T-helper 17 cell (primary cell): ENCODE results near the gene ZNF879. TPM values are rescaled to one million over a fixed set of nuclear protein-coding genes. Genes with fewer than 3 reads are reported as not detected.

Experiments
- ATAC-seq: fragments of 150-1000 bp; cut with Tn5 transposase; 2 replicates; pipeline ENCODE4 v1.10.0; 2021; ENCODE audit warnings: mild to moderate bottlenecking, moderate library complexity
- DNase-seq, 3 donors: peaks; one replicate each; pipeline versions ENCODE4 v3.0.0 to v3.0.0-alpha.2; 2020 to 2021
- H3K9me3 ChIP-seq: one replicate; pipeline ENCODE4 v1.7.0; 2013; ENCODE audit warnings: low read length, mild to moderate bottlenecking; ENCODE audit not compliant: control insufficient read depth, poor library complexity, severe bottlenecking
- H3K27ac Mint-ChIP-seq: one replicate; pipeline ENCODE4 v1.8.0; 2022; ENCODE audit warnings: mild to moderate bottlenecking, moderate library complexity, mixed read lengths
- H3K27me3 Mint-ChIP-seq: one replicate; pipeline ENCODE4 v1.8.0; 2022; ENCODE audit warnings: mixed read lengths
- H3K36me3 Mint-ChIP-seq: one replicate; pipeline ENCODE4 v1.8.0; 2022; ENCODE audit warnings: low read depth, mixed read lengths
- H3K4me1 Mint-ChIP-seq: one replicate; pipeline ENCODE4 v1.8.0; 2022; ENCODE audit warnings: mild to moderate bottlenecking, mixed read lengths
- H3K4me3 Mint-ChIP-seq: one replicate; pipeline ENCODE4 v1.8.0; 2022; ENCODE audit warnings: mild to moderate bottlenecking, moderate library complexity, mixed read lengths
- total RNA-seq, 4 donors: library from RNA in 2 of 4; stranded (reverse) in 2 of 4; gene quantifications; one replicate each; pipeline ENCODE4 v1.2.3 and lab custom pipeline; 2022 to 2026

Gene ZNF879
- total RNA-seq (1 to 10 TPM; 4.8 to 4.9 TPM), total RNA-seq (lab: John Stamatoyannopoulos, UW) (8.4 to 22.1 reads per million in 2 donors)

DNA sequence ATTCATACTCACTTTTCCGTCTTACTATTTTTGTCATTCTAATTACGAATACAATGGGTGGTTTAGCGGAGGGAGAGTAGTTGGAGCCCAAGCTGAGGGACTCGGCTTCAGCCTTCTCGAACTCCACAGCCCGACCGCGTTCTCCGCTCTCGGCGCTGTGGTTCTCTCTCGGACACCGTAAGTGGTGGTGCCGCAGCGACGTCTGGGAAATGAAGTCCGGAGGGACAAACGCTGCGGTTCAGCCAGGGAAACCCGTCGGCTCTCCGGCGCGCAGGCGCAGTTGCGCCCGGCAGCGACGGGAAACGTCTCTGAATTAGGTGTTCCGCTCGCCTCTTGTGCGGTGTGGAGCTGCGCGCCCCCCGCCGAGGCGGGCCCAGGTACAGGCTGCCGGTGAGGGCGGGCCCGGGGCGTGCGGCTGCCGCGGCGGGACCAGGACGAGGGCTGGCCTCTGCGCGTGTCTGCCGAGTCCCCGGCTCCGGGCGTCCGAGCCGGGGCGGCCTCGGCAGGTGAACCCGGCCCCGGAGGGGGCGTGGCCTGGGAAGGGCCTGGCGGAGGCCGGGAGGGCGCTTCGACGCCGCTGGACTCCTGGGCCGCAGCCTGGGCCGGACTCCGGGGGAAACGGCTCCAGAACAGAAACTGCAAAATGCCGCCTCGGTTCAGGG is at the start of gene ZNF879:
Gene ZNF879, plus strand, starts transcription at position 277 of the 662 bp plus-strand sequence. CDS start 1,201 bp downstream, outside the sequence.
- H3K27me3 Mint-ChIP-seq, result peaks cover 4% of the 10 kb centered on the region
- H3K4me1 Mint-ChIP-seq, result peaks cover 5% of the 10 kb centered on the region
- peak within 1 kb of the TSS; percentile 89 for H3K4me3 Mint-ChIP-seq
- peaks cover 3% of the 10 kb centered on the region for H3K36me3 Mint-ChIP-seq
- peak; percentile 83 to 91 (median 87) for DNase-seq
- H3K27ac Mint-ChIP-seq, result peak within 1 kb of the TSS; percentile 71
- ATAC-seq, result peak; percentile 94
- peaks cover 6% of the 10 kb centered on the region for H3K9me3 ChIP-seq

DNA sequence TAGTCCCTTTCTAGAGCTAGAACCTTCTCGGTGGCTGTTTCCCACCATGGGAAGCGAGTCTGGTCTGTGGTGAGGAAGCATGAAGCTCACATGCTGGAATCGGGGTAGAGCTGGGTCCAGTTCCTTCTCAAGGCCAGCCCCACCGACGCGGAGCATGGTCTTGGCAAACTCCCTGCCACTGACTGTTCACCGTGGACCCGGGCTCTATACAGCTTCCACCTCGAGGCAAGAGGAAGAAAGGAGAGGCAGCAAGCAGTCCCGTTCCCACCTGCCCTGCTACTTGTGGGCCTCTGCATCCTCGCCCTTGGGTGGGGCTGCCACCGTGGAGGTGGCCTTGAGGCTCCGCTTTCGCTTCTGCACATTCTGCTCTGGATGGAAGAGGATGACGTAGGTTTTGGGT is 42.2 kb upstream of the ZNF879 start:
- Mint-ChIP-seq H3K27ac (no peak overlapping the region), H3K4me1 (no peaks in the 10 kb centered on the region), H3K27me3 (no peaks in the 10 kb centered on the region), H3K4me3 (no peak overlapping the region), H3K36me3 (no peaks in the 10 kb centered on the region)
- H3K9me3 ChIP-seq, result no peaks in the 10 kb centered on the region
- ATAC-seq (no peak), DNase-seq (no peak)

DNA sequence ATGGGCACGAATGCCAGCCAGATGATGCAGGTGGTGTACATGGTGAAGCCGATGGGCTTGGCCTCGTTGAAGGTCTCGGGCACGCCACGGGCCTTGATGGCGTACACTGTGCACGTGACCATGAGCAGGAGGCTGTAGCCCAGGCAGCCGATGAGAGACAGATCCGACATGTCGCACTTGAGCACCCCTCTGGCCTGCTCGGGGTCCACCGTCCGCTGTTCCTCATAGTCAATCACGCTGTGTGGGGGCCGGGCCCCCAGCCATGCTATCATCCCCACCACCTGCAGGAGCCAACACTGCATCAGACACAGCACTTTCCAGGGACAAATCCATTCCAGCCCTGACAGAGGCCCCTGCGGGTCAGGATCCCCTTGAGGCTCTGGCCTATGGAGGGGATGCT is 40.7 kb upstream of the ZNF879 start:
- Mint-ChIP-seq H3K27me3 (no peaks in the 10 kb centered on the region), H3K4me1 (no peaks in the 10 kb centered on the region), H3K36me3 (no peaks in the 10 kb centered on the region), H3K4me3 (no peak overlapping the region), H3K27ac (no peak overlapping the region)
- no peak for DNase-seq
- no peaks in the 10 kb centered on the region for H3K9me3 ChIP-seq
- no peak for ATAC-seq

DNA sequence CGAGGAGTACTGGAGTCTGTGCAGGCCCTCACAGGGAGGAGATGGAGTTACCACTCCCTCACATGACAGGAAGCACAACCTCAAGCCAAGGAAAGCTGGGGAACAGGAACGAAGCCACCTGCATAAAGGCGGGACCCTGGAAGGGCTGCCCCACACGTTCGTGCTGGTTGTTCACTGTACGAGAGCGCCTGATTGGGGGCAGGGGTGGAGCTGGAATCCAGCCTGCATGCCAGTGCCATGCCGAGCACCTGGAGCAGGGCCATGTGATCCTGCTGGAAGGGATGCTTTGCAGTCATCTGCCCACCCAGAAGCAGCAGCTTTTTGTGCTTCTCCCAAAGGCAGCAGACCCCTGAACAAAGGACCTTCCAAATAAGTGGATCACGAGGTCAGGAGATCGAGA is 39.9 kb upstream of the ZNF879 start:
- DNase-seq (no peak), ATAC-seq (no peak)
- no peaks in the 10 kb centered on the region for H3K36me3 Mint-ChIP-seq
- H3K27ac Mint-ChIP-seq, result no peak overlapping the region
- H3K9me3 ChIP-seq, result no peaks in the 10 kb centered on the region
- no peak overlapping the region for H3K4me3 Mint-ChIP-seq
- no peaks in the 10 kb centered on the region for H3K27me3 Mint-ChIP-seq
- H3K4me1 Mint-ChIP-seq, result no peaks in the 10 kb centered on the region

DNA sequence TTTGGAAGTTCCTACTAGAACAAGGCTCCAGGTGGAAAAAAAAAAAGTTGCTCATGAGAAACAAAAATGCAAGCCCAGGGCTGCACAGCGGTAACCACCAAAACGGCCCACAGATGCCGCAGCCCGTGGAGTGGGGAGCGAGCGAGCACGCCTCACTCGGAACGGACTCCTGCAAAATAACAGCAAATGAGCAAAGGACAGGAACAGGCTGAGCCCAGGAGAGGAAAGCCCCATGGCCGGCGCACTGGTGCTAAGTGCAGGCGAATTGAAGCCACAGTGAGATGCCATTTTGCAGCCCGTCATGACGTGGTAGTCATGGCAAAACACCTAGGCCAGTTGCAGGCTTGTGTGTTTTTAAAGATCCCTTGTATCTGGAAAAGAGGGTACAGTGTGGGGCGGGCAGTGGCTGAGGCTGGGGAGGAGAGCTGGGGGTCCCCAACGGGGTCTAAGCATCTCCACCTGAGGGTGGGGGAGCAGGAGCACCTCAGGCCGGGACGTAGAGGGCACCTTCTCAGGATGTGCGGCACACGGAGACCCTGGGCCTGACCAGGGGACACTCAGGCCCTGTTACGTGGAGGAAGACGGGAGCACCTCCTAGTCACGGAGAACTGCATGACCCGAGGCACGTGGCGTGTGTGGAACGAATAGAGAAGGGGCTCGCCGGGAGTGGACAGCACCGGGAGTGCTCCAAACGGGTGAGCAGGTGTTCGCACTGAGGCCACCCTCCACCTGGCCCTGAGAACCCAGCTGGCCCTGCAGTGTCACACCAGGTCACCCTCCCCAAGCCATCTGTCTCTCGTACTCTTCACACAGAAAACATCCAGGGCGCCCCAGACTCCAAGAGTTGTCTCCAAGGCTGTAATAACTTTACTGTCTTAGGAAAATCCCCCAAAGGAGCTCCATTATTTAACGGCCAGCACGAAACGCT is 39.2 kb upstream of the ZNF879 start:
- ATAC-seq, result no peak
- no peaks in the 10 kb centered on the region for H3K4me1 Mint-ChIP-seq

DNA sequence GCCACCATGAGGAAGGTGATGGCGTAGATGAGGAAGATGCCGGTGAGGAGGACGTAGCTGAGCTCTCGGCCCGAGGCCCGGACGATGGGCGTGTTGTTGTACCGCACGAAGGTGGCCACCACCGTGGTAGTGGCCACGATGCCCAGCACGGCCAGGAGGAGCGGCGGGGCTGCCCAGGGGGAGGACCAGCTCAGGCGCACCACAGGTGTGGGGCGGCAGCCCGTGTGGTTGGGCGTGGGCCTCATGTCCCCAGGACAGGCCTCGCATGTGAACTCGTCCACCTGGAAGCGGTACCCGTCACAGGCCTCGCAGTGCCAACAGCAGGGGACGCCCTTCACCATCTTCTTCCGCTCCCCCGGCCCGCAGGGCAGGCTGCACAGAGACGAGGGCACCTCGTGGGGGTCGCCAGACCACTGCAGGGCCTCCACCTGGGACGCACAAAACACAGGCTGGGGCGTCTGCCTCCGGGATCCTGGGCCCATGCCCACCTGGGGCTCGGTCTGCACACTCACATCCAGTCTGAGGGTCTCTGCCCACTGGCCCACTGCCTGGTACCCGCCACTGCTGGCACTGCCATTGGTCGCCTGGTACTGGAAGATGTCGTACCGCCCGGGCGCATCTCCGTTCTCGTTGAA is 37.2 kb upstream of the ZNF879 start:
- H3K27ac Mint-ChIP-seq, result no peak overlapping the region
- ATAC-seq (no peak), DNase-seq (no peak)
- H3K9me3 ChIP-seq, result no peaks in the 10 kb centered on the region
- no peaks in the 10 kb centered on the region for H3K27me3 Mint-ChIP-seq
- no peaks in the 10 kb centered on the region for H3K36me3 Mint-ChIP-seq
- no peaks in the 10 kb centered on the region for H3K4me1 Mint-ChIP-seq
- H3K4me3 Mint-ChIP-seq, result no peak overlapping the region

More for the DNA sequence above, 39.2 kb upstream of the ZNF879 start:
- no peak overlapping the region for H3K27ac Mint-ChIP-seq
- H3K27me3 Mint-ChIP-seq, result no peaks in the 10 kb centered on the region
- H3K9me3 ChIP-seq, result no peaks in the 10 kb centered on the region
- no peaks in the 10 kb centered on the region for H3K36me3 Mint-ChIP-seq
- no peak overlapping the region for H3K4me3 Mint-ChIP-seq
- DNase-seq, result no peak

DNA sequence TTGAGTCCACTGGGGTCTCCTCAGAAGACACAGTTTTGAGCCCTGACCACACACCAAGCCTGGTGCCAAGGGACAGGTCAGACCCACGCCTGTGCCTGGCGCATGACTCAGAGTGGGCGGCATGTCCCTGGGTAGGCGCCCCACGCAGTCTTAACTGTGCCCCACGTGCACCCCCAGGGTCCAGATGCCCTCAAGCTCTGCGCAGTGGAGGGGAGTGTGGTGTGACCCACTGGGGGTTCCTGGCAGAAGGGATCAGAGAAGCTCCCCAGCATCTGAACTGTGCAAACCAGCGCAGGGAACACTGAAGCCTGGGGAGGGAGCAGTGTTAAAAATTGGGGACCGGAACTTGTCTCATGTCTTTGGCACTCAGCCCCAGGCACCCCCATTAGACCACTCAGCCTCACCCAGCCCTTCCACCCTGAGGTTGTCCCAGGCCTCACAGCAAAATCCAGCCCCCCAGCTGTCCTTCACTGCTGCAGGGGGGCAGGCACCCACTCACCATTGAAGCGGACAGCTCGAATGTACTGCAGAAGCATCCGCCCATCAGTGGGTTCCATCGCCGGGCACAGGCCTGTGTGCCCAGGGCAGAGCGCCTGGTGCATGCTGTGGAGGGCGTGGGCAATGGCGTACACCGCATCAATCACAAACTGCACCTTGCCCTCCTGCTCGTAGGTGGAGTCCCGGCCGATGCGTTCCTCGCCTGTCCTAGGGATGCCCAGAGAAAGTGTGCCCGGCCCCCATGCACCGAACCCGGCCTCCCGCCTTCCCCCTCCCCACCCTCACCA is 35.0 kb upstream of the ZNF879 start:
- no peak for DNase-seq
- H3K9me3 ChIP-seq, result no peaks in the 10 kb centered on the region
- Mint-ChIP-seq H3K36me3 (no peaks in the 10 kb centered on the region), H3K27ac (no peak overlapping the region), H3K4me3 (no peak overlapping the region), H3K27me3 (peaks cover 10% of the 10 kb centered on the region), H3K4me1 (no peaks in the 10 kb centered on the region)
- ATAC-seq, result no peak

DNA sequence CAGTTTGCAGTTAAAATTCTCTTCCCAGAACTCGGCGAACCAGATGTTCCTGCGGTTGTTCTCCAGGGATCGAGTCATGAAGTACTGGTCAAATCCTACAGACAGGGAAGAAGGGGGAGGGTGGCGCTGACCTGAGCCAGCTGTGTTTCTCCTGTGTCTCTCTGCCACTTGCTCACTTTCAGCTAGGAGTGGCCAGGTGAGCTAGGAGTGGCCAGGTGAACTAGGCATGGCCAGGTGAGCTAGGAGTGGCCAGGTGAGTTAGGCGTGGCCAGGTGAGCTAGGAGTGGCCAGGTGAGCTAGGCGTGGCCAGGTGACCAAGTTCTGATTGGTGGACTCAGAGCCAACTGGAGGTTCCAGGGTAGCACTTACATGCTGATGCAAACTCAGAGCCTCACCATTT is 34.3 kb upstream of the ZNF879 start:
- DNase-seq, result no peak
- Mint-ChIP-seq H3K36me3 (no peaks in the 10 kb centered on the region), H3K4me1 (no peaks in the 10 kb centered on the region), H3K27me3 (peaks cover 12% of the 10 kb centered on the region), H3K4me3 (no peak overlapping the region), H3K27ac (no peak overlapping the region)
- H3K9me3 ChIP-seq, result no peaks in the 10 kb centered on the region
- ATAC-seq, result no peak

DNA sequence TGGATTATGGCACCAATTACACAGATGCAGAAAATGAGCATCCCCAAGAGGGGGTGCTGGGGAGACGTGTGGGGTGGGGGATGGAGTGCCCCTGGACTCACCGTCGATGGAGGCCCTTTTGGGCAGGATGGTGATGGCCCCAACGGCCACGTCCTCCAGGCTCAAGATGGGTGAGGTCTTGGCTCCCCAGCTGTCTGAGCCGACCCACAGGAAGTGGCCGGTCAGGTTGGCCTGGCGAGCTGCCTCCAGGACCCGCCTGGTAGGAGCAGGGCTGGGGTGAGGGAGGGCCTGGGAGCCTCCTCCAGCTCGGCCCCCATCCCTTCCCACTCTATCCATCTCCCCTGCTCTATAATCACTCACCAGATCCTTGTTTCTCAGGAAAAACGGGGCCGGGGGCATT is 33.1 kb upstream of the ZNF879 start:
- H3K27me3 Mint-ChIP-seq, result peaks cover 16% of the 10 kb centered on the region
- ATAC-seq (no peak), DNase-seq (no peak)
- H3K9me3 ChIP-seq, result no peaks in the 10 kb centered on the region
- no peak overlapping the region for H3K27ac Mint-ChIP-seq
- H3K4me3 Mint-ChIP-seq, result no peak overlapping the region
- peaks cover 2% of the 10 kb centered on the region for H3K4me1 Mint-ChIP-seq
- H3K36me3 Mint-ChIP-seq, result no peaks in the 10 kb centered on the region

DNA sequence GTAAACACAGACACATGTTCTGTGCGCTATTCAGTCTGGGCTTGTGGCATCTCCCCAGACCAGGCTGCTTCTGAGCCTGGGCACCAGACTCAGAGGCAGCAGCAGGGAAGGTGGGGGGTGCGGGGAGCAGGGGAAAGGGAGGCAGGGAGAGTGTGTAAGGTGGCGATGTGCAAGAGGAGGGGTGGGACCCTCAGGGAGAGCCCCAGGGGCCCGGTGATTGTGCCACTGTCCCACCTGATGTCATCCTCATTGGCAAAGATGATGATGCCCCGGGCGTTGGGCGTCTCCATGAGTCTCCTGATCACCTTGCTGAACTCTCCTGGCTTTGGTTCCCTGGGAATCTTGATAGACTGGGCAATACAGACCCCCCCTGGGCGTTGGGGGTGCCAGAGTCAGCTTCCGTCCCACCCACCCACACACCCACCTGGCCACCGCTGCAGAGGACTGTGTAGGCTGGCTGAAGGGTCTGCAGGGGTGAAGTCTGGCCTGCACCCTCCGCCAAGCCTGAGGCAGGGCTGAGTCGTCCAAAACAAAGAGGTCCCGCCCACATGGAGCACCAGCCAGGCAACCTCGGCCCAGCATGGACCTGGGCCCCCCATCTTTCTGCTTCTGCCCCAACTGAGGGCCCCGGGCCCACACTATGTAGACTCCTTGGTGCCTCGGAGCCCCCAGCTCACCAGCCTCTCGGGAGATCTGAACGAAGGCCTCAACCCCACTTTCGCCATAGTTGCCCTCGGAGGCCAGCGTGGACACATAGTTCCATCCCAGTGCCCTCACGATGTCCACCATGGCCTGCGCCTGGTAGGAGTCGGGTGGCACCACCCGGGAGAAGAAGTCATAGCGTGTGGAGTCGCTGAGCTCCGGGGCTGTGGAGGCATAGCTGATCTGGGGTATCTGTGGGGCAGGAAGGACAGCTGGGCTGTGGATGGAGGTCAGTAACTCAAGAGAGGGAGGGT is 32.1 kb upstream of the ZNF879 start:
- H3K9me3 ChIP-seq, result no peaks in the 10 kb centered on the region
- Mint-ChIP-seq H3K27me3 (peaks cover 23% of the 10 kb centered on the region), H3K36me3 (no peaks in the 10 kb centered on the region), H3K4me1 (peaks cover 2% of the 10 kb centered on the region), H3K27ac (no peak overlapping the region), H3K4me3 (no peak overlapping the region)
- ATAC-seq, result no peak
- no peak for DNase-seq

DNA sequence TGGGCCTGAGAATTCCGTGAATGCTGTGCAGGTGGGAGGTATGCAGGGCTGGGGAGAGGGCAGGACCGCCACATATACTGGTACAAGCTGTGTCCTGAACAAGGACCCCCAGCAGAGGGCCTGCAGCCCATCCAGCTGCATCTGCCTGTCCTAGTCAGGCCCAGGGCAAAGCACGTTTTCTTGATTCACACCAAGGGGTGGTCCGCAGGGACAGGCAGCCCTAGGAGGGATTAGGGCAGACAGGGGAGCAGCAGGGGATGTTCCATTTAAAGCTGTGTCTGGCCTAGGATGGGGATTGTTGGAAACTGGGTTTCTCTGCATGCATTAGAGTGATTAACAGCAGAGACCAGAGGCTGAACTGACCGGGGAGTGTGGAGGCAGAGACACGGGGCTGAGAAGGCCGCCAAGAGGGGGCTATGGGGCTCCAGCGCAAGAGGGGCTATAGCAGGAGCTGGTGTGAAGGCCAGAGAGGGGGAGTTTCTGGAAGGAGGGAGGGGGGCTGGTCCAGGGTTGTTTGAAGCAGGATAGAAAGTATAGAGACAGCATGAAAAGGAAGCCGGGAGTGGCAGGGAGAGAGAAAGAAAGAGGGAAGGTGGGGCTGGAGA is 31.2 kb upstream of the ZNF879 start:
- H3K4me3 Mint-ChIP-seq, result no peak overlapping the region
- no peaks in the 10 kb centered on the region for H3K9me3 ChIP-seq

More for the DNA sequence above, 31.2 kb upstream of the ZNF879 start:
- peaks cover 2% of the 10 kb centered on the region for H3K4me1 Mint-ChIP-seq
- peaks cover 27% of the 10 kb centered on the region for H3K27me3 Mint-ChIP-seq
- ATAC-seq (no peak), DNase-seq (no peak)
- no peak overlapping the region for H3K27ac Mint-ChIP-seq
- H3K36me3 Mint-ChIP-seq, result no peaks in the 10 kb centered on the region
